Endothelial cell of umbilical vein (primary cell): ENCODE measurements around the gene KIAA1549. TPM values are rescaled to one million over a fixed set of nuclear protein-coding genes. Genes with fewer than 3 reads are reported as not detected.

ENCODE experiments used
- BruUV-seq: library from RNA; stranded (reverse); fragments of 400-500 nt; replicated peaks from 2 replicates; lab custom pipeline; 2021; lab: Mats Ljungman, UMichigan
- CTCF ChIA-PET: fragments of 300-600, 350-600 bp; sonication (Branson Sonifier 250); formaldehyde crosslinking; loops from one replicate; lab custom pipeline; 2021; ENCODE audit warnings: antibody characterized with exemption, inconsistent platforms; lab: Charles Lee
- POLR2A ChIA-PET: fragments of 300-600, 350-600 bp; sonication (Branson Sonifier 250); formaldehyde crosslinking; loops from one replicate; lab custom pipeline; 2021; ENCODE audit warnings: antibody characterized with exemption, inconsistent platforms; lab: Charles Lee
- DNase-seq: peaks from one replicate; pipeline ENCODE4 v3.0.0-alpha.2; 2011; ENCODE audit warnings: low read depth, low spot score
- FAIRE-seq: peaks from 2 replicates; lab custom pipeline; 2011; peaks lifted over from hg19 to GRCh38; lab: Jason Lieb, UNC
- H2AFZ ChIP-seq: 2 replicates; pipeline ENCODE4 v1.6.0; 2012; ENCODE audit warnings: low read depth, low read length, control low read depth, inconsistent platforms
- H3K27ac ChIP-seq: 2 replicates; pipeline ENCODE4 v1.5.1; 2011; ENCODE audit warnings: low read depth, mild to moderate bottlenecking, control low read depth, low read length, moderate library complexity; ENCODE audit not compliant: insufficient read depth
- H3K27me3 ChIP-seq, 2 experiments: 2 replicates each; pipeline versions ENCODE4 v1.6.0 to v1.6.1; 2011; ENCODE audit warnings: low read length in 2 of 2, mixed read lengths in 1 of 2; ENCODE audit not compliant: control insufficient read depth in 2 of 2, insufficient read depth in 2 of 2
- H3K36me3 ChIP-seq, 2 experiments: 2 replicates in 1 of 2; 3 replicates in 1 of 2; pipeline ENCODE4 v1.5.1; 2011; ENCODE audit warnings: low read length in 2 of 2, mild to moderate bottlenecking in 1 of 2, moderate library complexity in 1 of 2; ENCODE audit not compliant: control insufficient read depth in 2 of 2, insufficient read depth in 2 of 2; ENCODE audit errors: extremely low read depth in 1 of 2
- H3K4me1 ChIP-seq: 3 replicates; pipeline ENCODE4 v1.5.1; 2011; ENCODE audit warnings: mild to moderate bottlenecking, low read length; ENCODE audit not compliant: control insufficient read depth, insufficient read depth; ENCODE audit errors: extremely low read depth
- H3K4me2 ChIP-seq: 2 replicates; pipeline ENCODE4 v1.6.1; 2011; ENCODE audit warnings: low read length, control low read depth, mixed read lengths; ENCODE audit not compliant: insufficient read depth
- H3K4me3 ChIP-seq, 3 experiments: fragments of 200-600 bp in 1 of 3; sonication (generic), shearing (Covaris generic) in 1 of 3; replicated peaks in 1 of 3; 2 replicates each; pipeline ENCODE4 v1.5.1; 2011 to 2016; ENCODE audit warnings: control low read depth in 3 of 3, low read length in 3 of 3, mild to moderate bottlenecking in 2 of 3, inconsistent platforms in 1 of 3, low read depth in 1 of 3, moderate library complexity in 1 of 3; ENCODE audit not compliant: insufficient read depth in 1 of 3
- H3K79me2 ChIP-seq: 2 replicates; pipeline ENCODE4 v1.6.0; 2012; ENCODE audit warnings: low read length, inconsistent platforms; ENCODE audit not compliant: control insufficient read depth, insufficient read depth
- H3K9ac ChIP-seq: replicated peaks from 2 replicates; pipeline ENCODE3; 2011; ENCODE audit warnings: low read length, control low read depth; ENCODE audit not compliant: insufficient read depth; ENCODE audit errors: extremely low read depth
- H3K9me1 ChIP-seq: replicated peaks from 3 replicates; pipeline ENCODE4 v1.6.0; 2011; ENCODE audit warnings: mild to moderate bottlenecking, low read length; ENCODE audit not compliant: control insufficient read depth, insufficient read depth; ENCODE audit errors: extremely low read depth
- H3K9me3 ChIP-seq: replicated peaks from 2 replicates; pipeline ENCODE4 v1.5.1; 2012; ENCODE audit warnings: low read length, inconsistent platforms; ENCODE audit not compliant: control insufficient read depth, insufficient read depth
- H4K20me1 ChIP-seq: replicated peaks from 2 replicates; pipeline ENCODE3; 2011; ENCODE audit warnings: mild to moderate bottlenecking, low read length; ENCODE audit not compliant: control insufficient read depth, insufficient read depth; ENCODE audit errors: extremely low read depth
- CTCF ChIP-seq, 2 donors: IDR thresholded peaks; 1 replicate in 1 of 2; 2 replicates in 1 of 2; pipeline ENCODE4 v1.5.1; 2011; ENCODE audit warnings: low read length in 2 of 2, mild to moderate bottlenecking in 2 of 2, moderate library complexity in 2 of 2, control low read depth in 1 of 2, inconsistent platforms in 1 of 2, low read depth in 1 of 2; ENCODE audit not compliant: insufficient read depth in 1 of 2; ENCODE audit errors: extremely low read depth in 1 of 2
- FOS ChIP-seq: IDR thresholded peaks from 2 replicates; pipeline ENCODE4 v1.6.1; 2011; ENCODE audit warnings: mild to moderate bottlenecking, low read length, moderate library complexity, borderline replicate concordance; ENCODE audit not compliant: insufficient read depth
- GATA2 ChIP-seq: IDR thresholded peaks from 2 replicates; pipeline ENCODE4 v1.7.0; 2011; ENCODE audit warnings: low read depth, mild to moderate bottlenecking, moderate library complexity, mixed read lengths, low read length; ENCODE audit not compliant: insufficient read length, insufficient read depth
- JUN ChIP-seq: IDR thresholded peaks from 2 replicates; pipeline ENCODE4 v1.6.1; 2011; ENCODE audit warnings: borderline replicate concordance, low read depth; ENCODE audit not compliant: insufficient read length, insufficient read depth
- MAX ChIP-seq: IDR thresholded peaks from 2 replicates; pipeline ENCODE4 v1.6.1; 2011; ENCODE audit not compliant: insufficient read depth, insufficient read length
- POLR2A ChIP-seq: IDR thresholded peaks from 2 replicates; pipeline ENCODE4 v1.6.1; 2012; ENCODE audit warnings: low read depth, mild to moderate bottlenecking, control low read depth, low read length
- POLR2AphosphoS5 ChIP-seq: IDR thresholded peaks from 2 replicates; pipeline ENCODE4 v1.6.1; 2012; ENCODE audit warnings: low read depth, mild to moderate bottlenecking, control low read depth, low read length, moderate library complexity; ENCODE audit not compliant: insufficient read depth
- dilution Hi-C: fragments of 300-500 bp; cut with MboI; formaldehyde crosslinking; loops from one replicate; pipeline ENCODE4 v1.15.0; 2019; ENCODE audit warnings: low sequenced_read_pairs; ENCODE audit not compliant: extremely low pct_ligation_motif_present
- intact Hi-C: fragments of 100-400 bp; cut with micrococcal nuclease; formaldehyde crosslinking; loops from one replicate; pipeline ENCODE4 v1.10.0; 2022
- polyA plus RNA-seq, 4 experiments: library from polyadenylated mRNA; depleted of rRNA in 3 of 4; stranded (reverse) in 3 of 4; unstranded in 1 of 4; fragments of >200 nt; gene quantifications; 2 replicates each; pipeline versions ENCODE4 v1.2.1 to v1.2.3, GENCODE V29; 2011 to 2012; ENCODE audit warnings: missing spikeins in 1 of 4
- total RNA-seq: library from RNA; stranded (reverse); gene quantifications from 2 replicates; pipeline ENCODE4 v1.2.3, GENCODE V29; 2021

KIAA1549 gene
- total and polyA plus RNA-seq, 2 donors (not counting 3 experiments of a cell fraction or from before 2014, with no cell fraction given) = 4.6 to 10.9 TPM

GRCh38 chr7:138852469-138852868 is 128.7 kb downstream of the KIAA1549 start:
- no peaks in the 10 kb centered on the region for H3K36me3 ChIP-seq
- FAIRE-seq = no peak
- no TSS peak for BruUV-seq
- H3K27ac ChIP-seq = no peak overlapping the region
- CTCF ChIA-PET = interaction anchor here (1.4 kb wide), 1 partner anchor 15 kb away, joined by 4 read pairs; no protein-coding TSS in a partner anchor
- H3K79me2 ChIP-seq = no peaks in the 10 kb centered on the region
- peaks cover 3% of the 10 kb centered on the region for H3K4me1 ChIP-seq
- no peak overlapping the region for H3K9ac ChIP-seq
- H3K4me2 ChIP-seq = no peak overlapping the region
- intact Hi-C loops (no loop called here), dilution Hi-C loops (no loop called here)
- POLR2A ChIA-PET = no interaction called here
- H3K27me3 ChIP-seq = no peaks in the 10 kb centered on the region
- H4K20me1 ChIP-seq = no peaks in the 10 kb centered on the region
- no peak for DNase-seq
- H3K4me3 ChIP-seq = no peak overlapping the region
- no peaks in the 10 kb centered on the region for H3K9me1 ChIP-seq
- H3K9me3 ChIP-seq = no peaks in the 10 kb centered on the region
- TF ChIP-seq JUN (no peak), POLR2AphosphoS5 (no peak), GATA2 (no peak), CTCF (IDR thresholded peaks at IDR 0.05; ENCODE audit: extremely low read depth in 1 of 2, insufficient read depth in 1 of 2, low read depth in 1 of 2, low read length in 2 of 2) (no peak), FOS (no peak), MAX (no peak), POLR2A (no peak)
- H2AFZ ChIP-seq = no peak overlapping the region
